ENCODE measurements around the gene PITHD1.
"Not testable (repeated sequence)": the region's sequence is repeated elsewhere in the genome, so short reads cannot be mapped to it uniquely, and the experiment has no call there.

PITHD1 gene

DNA sequence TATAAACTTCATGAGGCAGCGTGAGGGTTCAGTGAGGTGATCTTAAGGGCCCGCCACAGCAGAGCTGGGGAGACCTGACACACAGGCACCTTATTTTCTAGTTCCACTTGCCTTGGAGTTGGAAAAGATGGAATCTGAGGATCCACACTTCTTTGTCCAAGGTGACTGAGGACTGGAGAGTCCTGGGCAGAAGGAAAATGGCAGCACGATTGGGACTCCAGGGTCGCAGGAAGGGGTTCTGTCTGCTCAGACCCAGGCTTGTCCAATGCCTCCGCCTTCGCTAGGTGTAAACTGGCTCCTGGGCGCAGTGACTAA, 21.0 kb downstream of the PITHD1 start:
- no peak for DNase-seq (ENCODE audit: low spot score)

- DNase-seq (ENCODE audit: low spot score) = no peak
Observed at GRCh38 chr1:23799570-23800399, 21.6 kb downstream of the PITHD1 start.

- DNase-seq (ENCODE audit: low spot score) = peak; percentile 95
Observed at GRCh38 chr1:23800400-23801337, 22.5 kb downstream of the PITHD1 start, which contains the start of gene GALE. GALE (minus strand) TSS chr1:23800754; CDS start chr1:23799007, 1,747 bp downstream.

- no peak for DNase-seq (ENCODE audit: low spot score)
Observed at GRCh38 chr1:23801338-23801748, 23.1 kb downstream of the PITHD1 start.

GRCh38 chr1:23801876-23802275, 23.7 kb downstream of the PITHD1 start:
- no peak for DNase-seq (ENCODE audit: low spot score)

- DNase-seq (ENCODE audit: low spot score) = not testable (repeated sequence)
Observed at GRCh38 chr1:23802809-23803342, 24.7 kb downstream of the PITHD1 start.

- DNase-seq (ENCODE audit: low spot score) = no peak
Observed at GRCh38 chr1:23803674-23804073, 25.5 kb downstream of the PITHD1 start.

GRCh38 chr1:23804183-23804835, 26.1 kb downstream of the PITHD1 start:
- DNase-seq (ENCODE audit: low spot score) = no peak

DNA sequence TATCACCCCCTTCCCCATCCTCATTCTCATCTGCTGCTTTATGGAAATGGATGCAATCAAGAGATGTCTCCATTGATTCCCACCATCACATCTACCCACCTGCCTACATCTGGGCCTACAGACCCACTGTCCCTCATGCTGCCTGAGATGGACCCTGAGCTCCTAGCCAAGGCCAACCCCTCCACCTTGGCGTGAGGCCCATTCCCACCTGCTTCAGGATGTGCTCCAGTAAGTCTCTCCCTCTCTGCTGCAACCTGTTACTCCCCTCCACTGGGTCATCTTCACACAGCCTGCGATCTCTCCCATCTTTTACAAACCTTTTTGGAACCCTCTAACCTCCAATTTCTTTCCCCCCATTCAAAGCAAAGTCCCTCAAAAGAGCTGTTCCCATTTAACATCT, 26.8 kb downstream of the PITHD1 start:
- DNase-seq (ENCODE audit: low spot score) = no peak

GRCh38 chr1:23806280-23806679, 28.1 kb downstream of the PITHD1 start:
- no peak for DNase-seq (ENCODE audit: low spot score)

DNA sequence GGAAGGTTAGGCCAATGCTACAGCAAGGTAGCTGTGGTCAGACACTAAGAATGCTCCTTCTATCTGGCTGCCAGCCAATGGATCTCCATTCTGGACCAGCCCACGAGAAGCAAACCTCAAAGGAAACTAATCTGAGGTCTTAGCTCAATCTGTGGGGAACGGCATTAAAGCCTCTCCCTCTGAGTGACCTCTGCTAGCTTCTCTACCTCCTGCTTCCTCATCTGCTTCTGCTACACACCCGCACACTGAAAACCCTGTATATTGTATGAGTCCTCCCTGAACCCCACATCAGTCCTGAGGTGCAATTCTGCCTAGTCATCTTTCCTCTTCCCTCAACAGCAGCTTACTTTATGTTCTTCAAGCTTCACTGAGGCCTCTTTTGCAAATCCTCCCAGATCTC, 29.2 kb downstream of the PITHD1 start:
- DNase-seq (ENCODE audit: low spot score) = no peak

DNA sequence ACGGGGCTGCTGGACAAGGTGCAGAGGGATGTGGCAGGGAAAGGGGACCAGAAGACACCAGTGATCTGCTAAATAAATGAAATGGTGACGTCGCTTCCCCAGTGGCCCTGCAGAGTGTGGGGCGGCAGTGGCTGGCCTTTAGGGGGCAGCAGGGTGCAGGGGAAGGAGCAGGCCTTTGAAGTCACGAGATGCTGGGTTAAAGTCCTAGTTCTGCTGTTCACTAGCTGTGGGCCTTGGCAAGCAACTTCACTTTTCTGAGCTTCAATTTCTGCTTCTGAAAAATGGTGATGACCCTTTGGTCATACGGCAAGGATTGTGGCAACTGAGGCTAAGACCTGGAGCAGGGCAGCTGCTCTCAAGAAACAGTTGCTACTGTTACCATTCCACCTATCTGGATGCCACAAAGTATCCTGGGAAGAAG, 31.5 kb downstream of the PITHD1 start:
- DNase-seq (ENCODE audit: low spot score) = peak; percentile 60

DNA sequence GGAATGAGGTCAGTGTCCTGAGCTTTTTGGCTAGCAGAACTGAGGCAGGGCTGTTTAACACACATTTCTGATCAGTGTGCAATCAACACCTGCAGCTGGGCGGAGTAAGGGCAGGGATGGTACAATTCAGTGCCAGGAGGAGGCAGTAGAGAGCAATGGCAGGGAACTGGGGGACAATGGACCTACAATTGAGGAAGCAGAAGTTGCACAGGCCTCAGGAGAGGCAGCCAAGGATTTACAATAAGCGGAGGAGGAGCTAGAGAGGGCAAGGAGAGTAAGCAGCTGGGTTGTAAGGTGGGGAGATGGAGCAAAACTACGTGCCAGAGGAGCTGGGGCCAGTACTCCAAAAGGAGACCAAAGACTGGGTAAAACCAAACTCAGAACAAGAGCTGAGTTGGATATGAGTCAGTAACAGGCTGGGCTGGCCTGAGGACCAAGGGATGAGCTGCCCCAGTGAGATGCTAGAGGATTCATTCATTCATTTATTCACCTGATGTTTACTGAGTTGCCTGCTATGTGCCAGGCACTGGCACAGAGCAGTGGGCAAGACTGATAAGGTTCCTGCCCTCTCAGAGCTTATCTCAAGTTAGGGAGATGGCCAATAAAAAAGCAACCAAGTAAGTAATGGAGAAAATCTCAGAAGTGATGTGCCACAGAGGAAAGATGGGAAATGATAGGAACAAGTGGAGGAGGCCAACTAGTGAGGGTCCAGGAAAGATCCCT, 32.8 kb downstream of the PITHD1 start:
- DNase-seq (ENCODE audit: low spot score) = peak; percentile 38

- no peak for DNase-seq (ENCODE audit: low spot score)
Observed at GRCh38 chr1:23814016-23814415, 35.8 kb downstream of the PITHD1 start.

DNA sequence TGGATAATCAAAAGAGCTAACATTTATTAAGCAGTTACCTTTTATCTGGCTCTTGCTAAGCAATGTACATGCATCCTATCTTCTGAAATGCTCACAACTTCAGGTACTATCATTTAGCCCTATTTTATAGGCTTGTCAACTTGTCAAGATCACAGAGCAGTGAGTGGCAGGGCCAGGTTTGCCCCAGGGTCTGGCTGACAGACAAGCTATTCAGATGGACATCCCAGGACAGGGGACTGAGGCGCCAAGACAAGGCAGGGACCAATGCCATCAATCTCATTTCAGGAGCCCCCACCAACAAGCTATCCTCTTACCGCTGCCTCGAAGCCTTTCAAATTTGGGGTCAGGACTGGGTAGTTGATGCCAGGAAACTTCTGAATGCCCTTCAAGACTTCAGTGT, 38.1 kb downstream of the PITHD1 start:
- DNase-seq (ENCODE audit: low spot score) = no peak

DNA sequence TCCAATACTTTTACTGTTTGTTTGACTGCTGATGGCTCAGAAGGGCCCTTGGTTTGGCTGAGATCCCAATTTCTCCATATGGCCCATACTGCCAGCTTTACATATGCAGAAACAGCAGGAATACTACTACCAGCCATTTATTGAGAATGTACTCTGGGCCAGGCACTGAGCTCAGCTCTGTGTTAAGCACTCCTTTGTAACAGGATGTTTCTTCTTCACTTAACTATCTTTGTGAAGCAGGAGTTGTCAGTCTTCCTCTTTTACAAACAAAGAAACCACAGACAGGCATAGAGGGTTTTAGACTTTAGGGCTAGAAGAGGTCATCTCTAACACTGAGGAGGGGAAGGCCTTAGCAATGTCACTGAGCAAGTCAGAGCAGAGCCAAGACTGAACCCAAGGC, 38.7 kb downstream of the PITHD1 start:
- DNase-seq (ENCODE audit: low spot score) = no peak

GRCh38 chr1:23817633-23818032, 39.4 kb downstream of the PITHD1 start:
- DNase-seq (ENCODE audit: low spot score) = no peak

DNA sequence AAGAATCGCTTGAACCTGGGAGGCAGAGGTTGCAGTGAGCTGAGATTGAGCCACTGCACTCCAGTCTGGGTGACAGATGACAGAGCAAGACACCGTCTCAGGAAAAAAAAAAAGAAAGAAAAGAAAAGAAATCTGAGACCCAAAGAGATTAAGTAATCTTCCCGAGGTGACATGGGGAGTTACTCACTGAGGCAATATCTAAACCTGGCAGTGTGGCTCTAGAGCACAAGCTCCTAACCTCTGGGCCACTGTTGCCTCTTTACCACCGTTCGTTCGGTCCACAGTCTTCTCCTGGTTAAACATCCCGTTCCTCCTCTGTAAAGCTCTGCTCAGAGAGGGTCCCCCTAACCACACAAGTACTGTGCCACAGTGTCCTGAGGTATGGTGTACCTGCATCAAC, 45.5 kb downstream of the PITHD1 start:
- no peak for DNase-seq (ENCODE audit: low spot score)

DNA sequence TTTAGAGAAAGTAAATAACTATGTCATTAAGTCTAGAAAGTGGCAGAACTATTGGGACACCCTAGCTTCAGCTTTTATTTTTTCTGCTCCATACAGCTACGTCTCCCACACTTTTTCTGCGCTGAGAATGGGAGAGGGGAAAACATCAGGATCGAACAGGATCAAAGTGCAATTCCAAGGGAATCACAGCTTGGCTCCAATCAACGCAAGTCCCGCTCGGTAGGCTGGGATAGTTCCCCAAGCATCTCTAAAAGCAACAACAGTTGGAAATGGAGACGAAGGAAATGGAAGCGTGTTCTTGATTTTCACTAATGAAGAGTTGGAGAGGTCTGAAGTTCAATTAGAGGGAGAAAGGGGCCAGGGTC, 46.5 kb downstream of the PITHD1 start:
- no peak for DNase-seq (ENCODE audit: low spot score)

DNA sequence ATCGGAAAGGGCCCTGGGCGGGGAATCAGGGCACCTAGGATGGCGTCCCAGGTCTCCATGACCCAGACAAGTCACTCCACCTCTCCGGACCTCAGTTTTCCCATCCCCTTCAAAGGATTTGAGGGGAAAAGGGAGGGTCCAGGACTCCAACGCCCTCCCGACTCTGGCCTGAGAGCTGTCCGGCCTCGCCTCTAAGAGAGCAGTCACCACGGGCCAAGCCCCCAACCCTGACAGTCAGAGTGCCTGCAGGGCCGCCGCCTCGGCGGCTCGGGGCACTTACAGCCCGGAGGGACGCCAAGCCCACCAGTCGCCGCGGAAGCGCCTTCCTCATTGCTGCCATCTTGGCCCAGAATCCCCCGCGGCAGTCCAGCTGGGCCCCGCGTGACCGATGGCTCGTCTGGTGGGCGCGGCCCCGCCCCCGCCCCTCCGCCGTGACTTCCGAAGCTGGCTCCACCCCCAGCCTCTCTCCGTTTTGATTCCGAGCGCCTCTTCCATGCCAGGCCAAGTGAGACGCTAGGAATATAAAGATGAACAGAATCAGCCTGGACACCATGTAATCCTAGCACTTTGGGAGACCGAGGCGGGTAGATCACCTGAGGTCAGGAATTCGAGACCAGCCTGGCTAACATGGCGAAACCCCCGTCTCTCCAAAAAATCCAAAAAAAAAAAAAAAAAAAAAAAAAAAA, 47.0 kb downstream of the PITHD1 start, which contains the start of gene HMGCL:
TSS of gene HMGCL (minus strand) at position 354 of the 686 bp plus-strand sequence. CDS start at position 340, 14 bp downstream.
- peak; percentile 90 for DNase-seq (ENCODE audit: low spot score)
